Thyroid gland (tissue), 4 donors: Measurements from ENCODE around the gene LRRC72. TPM values are rescaled to one million over a fixed set of nuclear protein-coding genes. Genes with fewer than 3 reads are reported as not detected.
"Not testable (repeated sequence)": the region's sequence is repeated elsewhere in the genome, so short reads cannot be mapped to it uniquely, and the experiment has no call there.

Experiments
- DNase-seq, 2 donors: peaks; one replicate each; pipeline ENCODE4 v3.0.0-alpha.2; 2019
- H3K27ac ChIP-seq, 3 donors: fragments of 200-600 bp; sonication (generic); 1 replicate in 2 of 3; 2 replicates in 1 of 3; pipeline ENCODE4 v1.5.1; 2016 to 2019; ENCODE audit warnings: mild to moderate bottlenecking in 1 of 3, moderate library complexity in 1 of 3
- H3K27me3 ChIP-seq: fragments of 200-600 bp; sonication (generic); one replicate; pipeline ENCODE4 v1.5.1; 2019
- H3K36me3 ChIP-seq, 2 donors: fragments of 200-600 bp; sonication (generic); one replicate each; pipeline ENCODE4 v1.5.1; 2016 to 2019
- H3K4me1 ChIP-seq, 2 donors: fragments of 200-600 bp; sonication (generic); one replicate each; pipeline ENCODE4 v1.5.1; 2017 to 2019
- H3K4me3 ChIP-seq, 3 donors: fragments of 200-600 bp; sonication (generic); replicated peaks in 1 of 3; 1 replicate in 2 of 3; 2 replicates in 1 of 3; pipeline ENCODE4 v1.5.1; 2016; ENCODE audit warnings: mild to moderate bottlenecking in 1 of 3
- H3K9me3 ChIP-seq: fragments of 200-600 bp; sonication (generic); one replicate; pipeline ENCODE4 v1.5.1; 2017
- POLR2A ChIP-seq, 2 donors: fragments of 450-650 bp; IDR thresholded peaks; one replicate each; pipeline ENCODE4 v1.6.1; 2017; ENCODE audit warnings: antibody characterized with exemption in 2 of 2, mild to moderate bottlenecking in 2 of 2, moderate library complexity in 1 of 2
- WGBS, 2 donors: methylation state at CpG; one replicate each; pipeline ENCODE4 v1.1.5; 2017; 5-methylcytosine and 5-hydroxymethylcytosine counted together
- intact Hi-C: fragments of 100-400 bp; cut with DNase I; formaldehyde crosslinking; loops from one replicate; pipeline ENCODE4 v1.15.1; 2023
- total RNA-seq, 4 donors: library from RNA; depleted of rRNA; stranded (reverse); fragments of >200 nt; gene quantifications; one replicate each; pipeline ENCODE4 v1.2.3, GENCODE V29; 2016
- TF ChIP-seq, protein P1 (sequence below), 6 experiments: fragments of 200-600 bp in 3 of 6; fragments of 450-650 bp in 3 of 6; sonication (generic) in 3 of 6; IDR thresholded peaks; one replicate each; pipeline ENCODE4 v1.5.1; 2016 to 2019; ENCODE audit warnings: antibody characterized with exemption in 6 of 6, mild to moderate bottlenecking in 2 of 6, inconsistent platforms in 1 of 6, moderate library complexity in 1 of 6

Gene LRRC72
- total RNA-seq, 4 donors from 2014 or later: not detected

DNA sequence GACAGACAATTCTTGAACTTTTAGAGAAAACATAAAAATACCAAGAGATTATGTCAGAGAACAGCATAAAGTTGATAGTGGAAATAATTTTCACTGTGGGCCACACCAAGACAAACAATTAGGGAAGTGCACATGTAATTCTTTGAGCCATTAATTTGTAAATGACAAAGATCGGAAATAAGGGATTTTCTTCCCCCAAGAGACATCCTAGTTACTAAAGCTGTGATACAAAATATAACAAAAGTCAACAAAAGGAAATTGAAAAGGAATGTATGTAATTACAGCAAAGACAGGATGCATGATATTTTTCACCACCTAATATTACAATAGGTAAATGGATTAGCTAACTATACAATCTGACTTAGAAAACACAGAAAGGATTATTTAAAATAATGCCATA lies 12.4 kb upstream of the LRRC72 start:
- Histone ChIP-seq H3K9me3 (no peaks in the 10 kb centered on the region), H3K27me3 (no peaks in the 10 kb centered on the region), H3K4me1 (no peaks in the 10 kb centered on the region), H3K36me3 (no peaks in the 10 kb centered on the region), H3K4me3 (no peak overlapping the region), H3K27ac (no peak overlapping the region)
- no peak for TF ChIP-seq POLR2A (IDR thresholded peaks at IDR 0.05)
- TF ChIP-seq, protein P1, sequence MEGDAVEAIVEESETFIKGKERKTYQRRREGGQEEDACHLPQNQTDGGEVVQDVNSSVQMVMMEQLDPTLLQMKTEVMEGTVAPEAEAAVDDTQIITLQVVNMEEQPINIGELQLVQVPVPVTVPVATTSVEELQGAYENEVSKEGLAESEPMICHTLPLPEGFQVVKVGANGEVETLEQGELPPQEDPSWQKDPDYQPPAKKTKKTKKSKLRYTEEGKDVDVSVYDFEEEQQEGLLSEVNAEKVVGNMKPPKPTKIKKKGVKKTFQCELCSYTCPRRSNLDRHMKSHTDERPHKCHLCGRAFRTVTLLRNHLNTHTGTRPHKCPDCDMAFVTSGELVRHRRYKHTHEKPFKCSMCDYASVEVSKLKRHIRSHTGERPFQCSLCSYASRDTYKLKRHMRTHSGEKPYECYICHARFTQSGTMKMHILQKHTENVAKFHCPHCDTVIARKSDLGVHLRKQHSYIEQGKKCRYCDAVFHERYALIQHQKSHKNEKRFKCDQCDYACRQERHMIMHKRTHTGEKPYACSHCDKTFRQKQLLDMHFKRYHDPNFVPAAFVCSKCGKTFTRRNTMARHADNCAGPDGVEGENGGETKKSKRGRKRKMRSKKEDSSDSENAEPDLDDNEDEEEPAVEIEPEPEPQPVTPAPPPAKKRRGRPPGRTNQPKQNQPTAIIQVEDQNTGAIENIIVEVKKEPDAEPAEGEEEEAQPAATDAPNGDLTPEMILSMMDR (IDR thresholded peaks at IDR 0.05): no peak
- DNase-seq: no peak
- intact Hi-C loops: no loop called here
- whole genome bisulfite sequencing, 2 donors: 70 to 76% methylated on average over 1 of the region's 1 CpG

DNA sequence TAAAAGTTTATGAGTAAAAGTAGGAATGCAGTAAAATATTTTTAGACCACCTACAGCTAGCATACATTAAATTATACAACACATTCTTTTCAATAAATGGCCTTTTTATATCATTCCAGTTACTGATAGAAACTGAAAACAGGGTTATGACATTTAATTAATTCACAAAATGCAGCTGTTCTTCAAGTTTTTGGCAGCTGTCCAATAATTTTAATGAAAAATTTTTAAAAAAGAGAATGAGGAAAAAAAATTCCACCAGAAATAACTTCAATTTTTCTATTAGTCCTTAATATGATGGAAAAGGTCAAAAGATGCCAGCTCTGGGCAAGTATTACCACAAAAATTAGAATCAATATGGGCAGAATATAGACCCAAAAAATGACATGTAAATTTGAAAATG lies 11.9 kb upstream of the LRRC72 start:
- H3K36me3 ChIP-seq: no peaks in the 10 kb centered on the region
- H3K27ac ChIP-seq: no peak overlapping the region
- no peaks in the 10 kb centered on the region for H3K27me3 ChIP-seq
- H3K4me1 ChIP-seq: no peaks in the 10 kb centered on the region
- H3K9me3 ChIP-seq: no peaks in the 10 kb centered on the region
- TF ChIP-seq, protein P1 (IDR thresholded peaks at IDR 0.05): no peak
- no peak for TF ChIP-seq POLR2A (IDR thresholded peaks at IDR 0.05)
- intact Hi-C loops: no loop called here
- no peak for DNase-seq
- H3K4me3 ChIP-seq: no peak overlapping the region

DNA sequence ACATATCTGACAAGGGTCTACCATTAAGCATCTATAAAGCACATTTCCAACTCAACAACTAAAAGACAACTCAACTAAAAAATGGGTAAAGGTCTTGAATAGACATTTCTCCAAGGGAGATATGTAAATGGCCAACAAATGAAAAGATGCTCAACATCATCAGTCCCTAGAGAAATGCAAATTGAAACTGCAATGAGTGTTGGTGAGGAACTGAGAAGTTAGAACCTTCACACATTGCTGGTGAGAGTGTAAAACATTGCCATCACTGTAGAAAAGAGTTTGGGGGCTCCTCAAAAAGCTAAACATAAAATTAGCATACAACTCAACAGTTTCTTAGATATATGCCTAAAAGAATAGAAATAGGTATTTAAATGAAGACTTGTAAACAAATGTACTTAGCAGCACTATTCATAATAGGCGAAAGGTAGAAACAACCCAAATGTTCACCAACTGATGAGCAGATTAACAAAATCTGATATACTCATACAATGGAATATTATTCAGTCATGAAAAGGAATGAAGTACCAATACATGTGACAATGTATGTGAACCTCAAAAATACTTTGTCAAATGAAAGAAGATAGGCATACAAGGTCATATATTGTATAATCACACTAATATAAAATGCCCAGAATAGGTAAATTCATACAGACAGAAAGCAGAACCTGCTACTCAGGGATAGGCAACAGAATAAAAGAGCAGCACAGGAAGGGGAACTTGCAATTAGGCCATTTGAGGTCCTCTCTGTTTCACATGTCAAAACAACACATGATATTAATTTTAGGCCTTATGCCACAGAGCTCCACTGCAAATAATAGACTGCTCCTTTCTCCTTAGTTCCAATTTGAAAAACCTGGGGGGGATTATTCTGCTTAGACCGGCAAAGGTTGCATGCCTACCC lies 10.6 kb upstream of the LRRC72 start:
- H3K27me3 ChIP-seq: no peaks in the 10 kb centered on the region
- no peaks in the 10 kb centered on the region for H3K9me3 ChIP-seq
- H3K36me3 ChIP-seq: no peaks in the 10 kb centered on the region
- no peak for TF ChIP-seq POLR2A (IDR thresholded peaks at IDR 0.05)
- TF ChIP-seq, protein P1 (IDR thresholded peaks at IDR 0.05): no peak
- no peaks in the 10 kb centered on the region for H3K4me1 ChIP-seq
- no peak overlapping the region for H3K4me3 ChIP-seq
- WGBS, 2 donors: 84 to 96% methylated on average over 2 of the region's 2 CpGs
- no peak for DNase-seq
- no peak overlapping the region for H3K27ac ChIP-seq
- intact Hi-C loops: no loop called here

DNA sequence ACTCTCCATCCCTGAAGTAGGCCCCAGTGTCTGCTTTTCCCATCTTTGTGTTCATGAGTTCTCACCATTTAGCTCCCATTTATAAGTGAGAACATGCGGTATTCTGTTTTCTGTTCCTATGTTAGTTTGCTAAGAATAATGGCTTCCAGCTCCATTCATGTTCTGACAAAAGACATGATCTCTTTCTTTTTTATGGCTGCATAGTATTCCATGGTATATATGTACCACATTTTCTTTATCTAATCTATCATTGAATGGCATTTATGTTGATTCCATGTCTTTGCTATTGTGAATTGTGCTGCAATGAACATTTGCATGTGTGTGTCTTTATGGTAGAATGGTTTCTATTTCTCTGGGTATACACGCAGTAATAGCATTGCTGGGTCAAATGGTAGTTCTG lies 6.6 kb upstream of the LRRC72 start:
- H3K36me3 ChIP-seq, H3K27ac ChIP-seq, H3K4me3 ChIP-seq, H3K9me3 ChIP-seq, H3K27me3 ChIP-seq, DNase-seq, intact Hi-C loops, H3K4me1 ChIP-seq: not testable (repeated sequence)
- 98 to 100% methylated on average over 2 of the region's 2 CpGs for WGBS, 2 donors

DNA sequence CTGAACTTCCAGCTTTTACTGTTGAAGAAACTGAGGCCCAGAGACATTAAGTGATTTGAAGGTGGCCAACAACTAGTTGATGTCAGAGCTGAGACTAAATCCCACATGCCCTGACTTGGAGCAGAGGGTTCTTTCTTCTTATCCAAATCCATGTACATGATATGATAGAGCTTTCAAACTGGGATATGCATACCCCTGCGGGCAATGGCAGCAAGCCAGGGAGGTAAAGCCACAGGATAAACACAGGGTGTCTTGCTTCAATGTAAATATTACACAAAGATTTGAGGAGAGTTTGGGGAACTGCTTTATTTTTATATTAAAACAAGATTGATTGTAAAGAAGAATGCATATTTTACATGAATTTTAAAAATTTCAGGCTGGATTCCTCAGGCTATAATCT lies 2.3 kb upstream of the LRRC72 start:
- H3K36me3 ChIP-seq: no peaks in the 10 kb centered on the region
- no peak for DNase-seq
- H3K9me3 ChIP-seq: no peaks in the 10 kb centered on the region
- intact Hi-C loops: no loop called here
- no peak for TF ChIP-seq POLR2A (IDR thresholded peaks at IDR 0.05)
- TF ChIP-seq, protein P1 (IDR thresholded peaks at IDR 0.05): no peak
- WGBS, 2 donors: 58 to 64% methylated on average over 1 of the region's 1 CpG
- H3K27me3 ChIP-seq: no peaks in the 10 kb centered on the region
- no peak overlapping the region for H3K4me3 ChIP-seq
- no peak overlapping the region for H3K27ac ChIP-seq
- H3K4me1 ChIP-seq: no peaks in the 10 kb centered on the region
